ENCODE measurements around the gene CYLD. TPM values are rescaled to one million over a fixed set of nuclear protein-coding genes. Genes with fewer than 3 reads are reported as not detected.

The CYLD gene
- total RNA-seq, 4 donors from 2014 or later = 24.3 to 56.1 (median 30.0) TPM

DNA sequence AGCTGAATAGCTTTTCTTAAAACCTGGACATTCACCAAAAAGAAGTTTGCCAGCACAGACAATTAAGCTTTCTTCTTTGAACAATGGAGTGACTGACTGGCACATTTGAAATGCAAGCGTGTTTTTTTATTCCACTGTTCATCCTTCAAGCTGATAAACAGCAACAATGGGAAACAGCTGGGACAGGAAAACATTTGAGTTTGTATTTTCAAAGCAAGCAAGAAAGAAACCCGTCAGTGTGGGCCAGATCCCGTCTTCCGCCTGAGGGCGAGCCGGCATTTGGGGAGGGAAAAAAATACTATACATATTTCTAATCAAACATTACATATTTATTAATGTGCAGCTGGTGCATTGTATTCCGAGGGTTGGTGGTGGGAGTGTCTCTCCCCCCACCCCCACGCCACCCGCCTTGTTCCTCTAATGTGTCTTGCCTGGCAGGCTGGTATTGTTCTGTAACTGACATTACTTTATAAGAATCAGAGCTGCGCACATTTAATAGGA lies 94.3 kb downstream of the CYLD start:
- TF ChIP-seq, protein P1, sequence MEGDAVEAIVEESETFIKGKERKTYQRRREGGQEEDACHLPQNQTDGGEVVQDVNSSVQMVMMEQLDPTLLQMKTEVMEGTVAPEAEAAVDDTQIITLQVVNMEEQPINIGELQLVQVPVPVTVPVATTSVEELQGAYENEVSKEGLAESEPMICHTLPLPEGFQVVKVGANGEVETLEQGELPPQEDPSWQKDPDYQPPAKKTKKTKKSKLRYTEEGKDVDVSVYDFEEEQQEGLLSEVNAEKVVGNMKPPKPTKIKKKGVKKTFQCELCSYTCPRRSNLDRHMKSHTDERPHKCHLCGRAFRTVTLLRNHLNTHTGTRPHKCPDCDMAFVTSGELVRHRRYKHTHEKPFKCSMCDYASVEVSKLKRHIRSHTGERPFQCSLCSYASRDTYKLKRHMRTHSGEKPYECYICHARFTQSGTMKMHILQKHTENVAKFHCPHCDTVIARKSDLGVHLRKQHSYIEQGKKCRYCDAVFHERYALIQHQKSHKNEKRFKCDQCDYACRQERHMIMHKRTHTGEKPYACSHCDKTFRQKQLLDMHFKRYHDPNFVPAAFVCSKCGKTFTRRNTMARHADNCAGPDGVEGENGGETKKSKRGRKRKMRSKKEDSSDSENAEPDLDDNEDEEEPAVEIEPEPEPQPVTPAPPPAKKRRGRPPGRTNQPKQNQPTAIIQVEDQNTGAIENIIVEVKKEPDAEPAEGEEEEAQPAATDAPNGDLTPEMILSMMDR (IDR thresholded peaks at IDR 0.05) = no peak
- no peak for TF ChIP-seq POLR2A (IDR thresholded peaks at IDR 0.05)
- no peaks in the 10 kb centered on the region for H3K4me1 ChIP-seq
- no peaks in the 10 kb centered on the region for H3K36me3 ChIP-seq
- H3K4me3 ChIP-seq = no peak overlapping the region
- no peaks in the 10 kb centered on the region for H3K9me3 ChIP-seq
- H3K27ac ChIP-seq = no peak overlapping the region
- no peak for DNase-seq
- no peaks in the 10 kb centered on the region for H3K27me3 ChIP-seq

DNA sequence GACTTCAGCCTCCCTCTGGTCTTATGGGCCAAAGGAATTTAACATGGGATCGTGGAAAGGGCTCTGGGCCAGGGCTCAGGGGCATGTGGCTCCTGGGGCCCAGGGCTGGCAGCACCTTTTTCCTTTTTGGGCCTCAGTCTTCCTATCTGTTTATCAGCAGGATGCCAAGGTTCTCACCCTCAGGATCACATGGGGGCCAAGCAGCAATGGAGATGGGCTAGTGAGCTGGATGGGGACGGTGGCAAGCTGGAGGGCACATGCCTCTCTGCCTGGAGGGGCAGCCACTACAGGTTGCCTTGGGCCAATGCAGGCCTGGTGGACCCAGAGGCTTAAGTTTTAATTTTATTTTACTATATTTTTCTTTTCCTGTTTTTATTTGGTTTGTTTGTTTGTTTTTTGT lies 95.4 kb downstream of the CYLD start:
- Histone ChIP-seq H3K4me3 (no peak overlapping the region), H3K36me3 (no peaks in the 10 kb centered on the region), H3K9me3 (no peaks in the 10 kb centered on the region), H3K27me3 (no peaks in the 10 kb centered on the region), H3K4me1 (no peaks in the 10 kb centered on the region), H3K27ac (no peak overlapping the region)
- DNase-seq = no peak
- TF ChIP-seq POLR2A (IDR thresholded peaks at IDR 0.05) = no peak
- TF ChIP-seq, protein P1 (IDR thresholded peaks at IDR 0.05) = no peak

DNA sequence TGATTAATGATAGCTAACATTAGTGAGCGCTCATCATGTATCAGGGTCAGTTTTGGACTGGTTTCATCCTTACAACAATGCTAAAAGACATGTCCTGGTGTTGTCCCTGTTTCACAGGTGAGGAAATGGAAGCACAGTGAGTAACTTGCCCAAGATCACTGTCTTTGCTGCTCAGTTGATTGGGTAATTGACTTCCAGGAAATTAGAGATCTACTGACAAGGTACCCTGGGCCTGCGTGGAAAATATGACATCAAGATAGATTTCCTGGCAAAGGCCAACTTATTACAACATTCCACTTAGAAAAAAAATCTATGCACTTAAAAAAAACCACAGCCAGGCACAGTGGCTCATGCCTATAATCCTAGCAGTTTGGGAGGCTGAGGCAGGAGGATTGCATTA lies 96.3 kb downstream of the CYLD start:
- H3K36me3 ChIP-seq = no peaks in the 10 kb centered on the region
- no peaks in the 10 kb centered on the region for H3K27me3 ChIP-seq
- H3K9me3 ChIP-seq = no peaks in the 10 kb centered on the region
- no peak for TF ChIP-seq POLR2A (IDR thresholded peaks at IDR 0.05)
- TF ChIP-seq, protein P1 (IDR thresholded peaks at IDR 0.05) = no peak
- H3K4me3 ChIP-seq = no peak overlapping the region
- DNase-seq = no peak
- no peak overlapping the region for H3K27ac ChIP-seq
- H3K4me1 ChIP-seq = no peaks in the 10 kb centered on the region

DNA sequence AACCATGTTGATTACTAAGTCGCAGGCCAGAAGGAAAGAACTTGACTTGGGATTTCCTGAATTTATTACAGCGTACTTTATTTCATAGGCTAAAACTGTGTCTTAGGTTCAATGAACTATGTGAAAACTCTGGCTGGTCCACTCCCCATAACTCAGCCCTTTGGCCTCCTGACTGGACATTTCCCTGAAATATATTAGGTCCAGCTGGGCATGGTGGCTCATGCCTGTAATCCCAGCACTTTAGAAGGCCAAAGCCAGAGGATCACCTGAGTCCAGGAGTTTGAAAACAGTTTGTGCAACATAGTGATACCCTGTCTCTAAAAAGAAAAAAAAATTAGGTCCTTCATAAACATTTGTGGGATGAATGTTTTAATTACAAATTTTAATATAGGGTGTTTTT lies 97.0 kb downstream of the CYLD start:
- no peak for TF ChIP-seq POLR2A (IDR thresholded peaks at IDR 0.05)
- TF ChIP-seq, protein P1 (IDR thresholded peaks at IDR 0.05) = no peak
- no peaks in the 10 kb centered on the region for H3K27me3 ChIP-seq
- H3K36me3 ChIP-seq = no peaks in the 10 kb centered on the region
- H3K4me1 ChIP-seq = no peaks in the 10 kb centered on the region
- H3K27ac ChIP-seq = no peak overlapping the region
- no peak for DNase-seq
- no peaks in the 10 kb centered on the region for H3K9me3 ChIP-seq
- no peak overlapping the region for H3K4me3 ChIP-seq

DNA sequence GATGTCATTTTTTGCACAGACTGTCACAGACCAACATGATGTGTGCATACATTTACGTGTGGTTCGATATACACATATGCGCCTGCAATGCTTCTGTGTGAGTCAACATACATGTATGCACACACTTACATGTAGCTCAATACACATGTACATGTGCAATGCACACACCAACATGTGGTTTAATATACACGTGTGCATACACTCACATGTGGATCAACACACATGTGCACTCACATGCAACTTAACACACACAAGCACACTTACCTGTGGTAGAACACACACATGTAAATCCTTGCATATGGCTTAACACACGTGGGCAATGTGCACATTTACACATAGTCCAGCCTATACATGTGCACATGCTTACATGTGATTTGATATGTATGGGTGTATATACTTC lies 97.5 kb downstream of the CYLD start:
- TF ChIP-seq, protein P1 (IDR thresholded peaks at IDR 0.05) = no peak
- TF ChIP-seq POLR2A (IDR thresholded peaks at IDR 0.05) = no peak

More for the DNA sequence above, 97.5 kb downstream of the CYLD start:
- H3K27me3 ChIP-seq = no peaks in the 10 kb centered on the region
- no peaks in the 10 kb centered on the region for H3K9me3 ChIP-seq
- DNase-seq = no peak
- H3K4me1 ChIP-seq = no peaks in the 10 kb centered on the region
- H3K27ac ChIP-seq = no peak overlapping the region
- H3K36me3 ChIP-seq = no peaks in the 10 kb centered on the region
- H3K4me3 ChIP-seq = no peak overlapping the region
